ENCODE data around the gene CELSR1.

The CELSR1 gene

GRCh38 chr22:46547883-46548244, 10.4 kb upstream of the CELSR1 start:
- TF ChIP-seq ARNTL (CRISPR knock-in tag; IDR thresholded peaks at IDR 0.05; ENCODE audit: borderline replicate concordance, low read depth) (no peak), OSR1 (CRISPR knock-in tag; IDR thresholded peaks at IDR 0.05) (no peak), ZNF70 (CRISPR knock-in tag; IDR thresholded peaks at IDR 0.05) (no peak), ISL1 (CRISPR knock-in tag; IDR thresholded peaks at IDR 0.05) (no peak), ESRRG (CRISPR knock-in tag; IDR thresholded peaks at IDR 0.05) (no peak), TCF4 (CRISPR knock-in tag; IDR thresholded peaks at IDR 0.05; ENCODE audit: borderline replicate concordance) (no peak), ZFP30 (CRISPR knock-in tag; IDR thresholded peaks at IDR 0.05) (no peak), POU6F1 (CRISPR knock-in tag; IDR thresholded peaks at IDR 0.05; ENCODE audit: borderline replicate concordance, low read depth) (no peak), PATZ1 (CRISPR knock-in tag; IDR thresholded peaks at IDR 0.05; ENCODE audit: borderline replicate concordance) (no peak), PPARA (CRISPR knock-in tag; IDR thresholded peaks at IDR 0.05; ENCODE audit: borderline replicate concordance) (no peak), CREB5 (CRISPR knock-in tag; IDR thresholded peaks at IDR 0.05; ENCODE audit: low read depth) (no peak), TSHZ2 (CRISPR knock-in tag; IDR thresholded peaks at IDR 0.05) (no peak)
- ATAC-seq: peak; percentile 68

GRCh38 chr22:46547179-46547882, 9.9 kb upstream of the CELSR1 start:
- no peak for TF ChIP-seq ARNTL (CRISPR knock-in tag; IDR thresholded peaks at IDR 0.05; ENCODE audit: borderline replicate concordance, low read depth)
- TF ChIP-seq PATZ1 (CRISPR knock-in tag; IDR thresholded peaks at IDR 0.05; ENCODE audit: borderline replicate concordance): no peak
- no peak for TF ChIP-seq SNAI2 (CRISPR knock-in tag; IDR thresholded peaks at IDR 0.05)
- TF ChIP-seq GLIS3 (CRISPR knock-in tag; IDR thresholded peaks at IDR 0.05): no peak
- TF ChIP-seq ZNF8 (CRISPR knock-in tag; IDR thresholded peaks at IDR 0.05): no peak
- TF ChIP-seq ZFP30 (CRISPR knock-in tag; IDR thresholded peaks at IDR 0.05): no peak
- TF ChIP-seq CSDC2 (CRISPR knock-in tag; IDR thresholded peaks at IDR 0.05): no peak
- TF ChIP-seq CREB5 (CRISPR knock-in tag; IDR thresholded peaks at IDR 0.05; ENCODE audit: low read depth): no peak
- TF ChIP-seq TSHZ2 (CRISPR knock-in tag; IDR thresholded peaks at IDR 0.05): no peak
- TF ChIP-seq POU6F1 (CRISPR knock-in tag; IDR thresholded peaks at IDR 0.05; ENCODE audit: borderline replicate concordance, low read depth): no peak
- no peak for TF ChIP-seq TOX (CRISPR knock-in tag; IDR thresholded peaks at IDR 0.05; ENCODE audit: borderline replicate concordance)
- peak; percentile 87 for ATAC-seq
